ENCODE data around the gene SMARCD1.
"Not testable (repeated sequence)": the region's sequence is repeated elsewhere in the genome, so short reads cannot be mapped to it uniquely, and the experiment has no call there.

DNA sequence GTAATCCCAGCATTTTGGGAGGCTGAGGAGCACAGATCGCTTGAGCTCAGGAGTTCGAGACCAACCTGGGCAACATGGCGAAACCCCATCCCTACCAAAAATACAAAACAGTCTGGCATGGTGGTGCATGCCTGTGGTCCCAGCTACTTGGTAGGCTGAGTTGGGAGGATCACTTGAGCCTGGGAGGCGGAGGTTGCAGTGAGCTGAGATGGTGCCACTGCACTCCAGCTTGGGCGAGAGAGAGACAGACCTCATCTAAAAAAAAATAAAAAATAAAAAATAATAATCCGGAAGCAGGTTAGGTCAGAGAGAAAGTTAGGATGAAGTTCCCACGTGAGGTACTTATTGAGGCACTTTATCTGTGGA is 750 bp upstream of the SMARCD1 start:
- TF ChIP-seq, protein P1, sequence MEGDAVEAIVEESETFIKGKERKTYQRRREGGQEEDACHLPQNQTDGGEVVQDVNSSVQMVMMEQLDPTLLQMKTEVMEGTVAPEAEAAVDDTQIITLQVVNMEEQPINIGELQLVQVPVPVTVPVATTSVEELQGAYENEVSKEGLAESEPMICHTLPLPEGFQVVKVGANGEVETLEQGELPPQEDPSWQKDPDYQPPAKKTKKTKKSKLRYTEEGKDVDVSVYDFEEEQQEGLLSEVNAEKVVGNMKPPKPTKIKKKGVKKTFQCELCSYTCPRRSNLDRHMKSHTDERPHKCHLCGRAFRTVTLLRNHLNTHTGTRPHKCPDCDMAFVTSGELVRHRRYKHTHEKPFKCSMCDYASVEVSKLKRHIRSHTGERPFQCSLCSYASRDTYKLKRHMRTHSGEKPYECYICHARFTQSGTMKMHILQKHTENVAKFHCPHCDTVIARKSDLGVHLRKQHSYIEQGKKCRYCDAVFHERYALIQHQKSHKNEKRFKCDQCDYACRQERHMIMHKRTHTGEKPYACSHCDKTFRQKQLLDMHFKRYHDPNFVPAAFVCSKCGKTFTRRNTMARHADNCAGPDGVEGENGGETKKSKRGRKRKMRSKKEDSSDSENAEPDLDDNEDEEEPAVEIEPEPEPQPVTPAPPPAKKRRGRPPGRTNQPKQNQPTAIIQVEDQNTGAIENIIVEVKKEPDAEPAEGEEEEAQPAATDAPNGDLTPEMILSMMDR (IDR thresholded peaks at IDR 0.05), result not testable (repeated sequence)
- not testable (repeated sequence) for TF ChIP-seq POLR2A, POLR2AphosphoS5 (IDR thresholded peaks at IDR 0.05)
